HG03520 (cell line): ENCODE results near the gene COX20.

Experiments
- ATAC-seq: cut with Tn5 transposase; IDR thresholded peaks from one replicate; pipeline ENCODE4 v1.9.1; 2021; ENCODE audit warnings: mild to moderate bottlenecking, moderate library complexity; ENCODE audit not compliant: unreplicated experiment

The COX20 gene

GRCh38 chr1:244850099-244850852 lies 14.8 kb downstream of the COX20 start:
- ATAC-seq = no peak

GRCh38 chr1:244850896-244851295 lies 15.4 kb downstream of the COX20 start:
- no peak for ATAC-seq

- no peak for ATAC-seq
These were observed 16.2 kb downstream of the COX20 start for GRCh38 chr1:244851546-244852231.

GRCh38 chr1:244852694-244853093 lies 17.2 kb downstream of the COX20 start:
- ATAC-seq = no peak

GRCh38 chr1:244854166-244854565 lies 18.7 kb downstream of the COX20 start:
- ATAC-seq = no peak

GRCh38 chr1:244854865-244855578 lies 19.6 kb downstream of the COX20 start:
- ATAC-seq = no peak

GRCh38 chr1:244857761-244858160 lies 22.3 kb downstream of the COX20 start:
- no peak for ATAC-seq

- ATAC-seq = no peak
These were observed 22.9 kb downstream of the COX20 start for GRCh38 chr1:244858357-244858756.

GRCh38 chr1:244860078-244860477 lies 24.6 kb downstream of the COX20 start:
- no peak for ATAC-seq

- no peak for ATAC-seq
These were observed 25.6 kb downstream of the COX20 start for GRCh38 chr1:244860914-244861610.

- no peak for ATAC-seq
These were observed 26.2 kb downstream of the COX20 start for GRCh38 chr1:244861683-244862082.

- ATAC-seq = no peak
These were observed 26.9 kb downstream of the COX20 start for GRCh38 chr1:244862354-244862698.

- ATAC-seq = peak; percentile 44
These were observed 27.4 kb downstream of the COX20 start for GRCh38 chr1:244862699-244863490.

GRCh38 chr1:244863491-244864252 lies 28.2 kb downstream of the COX20 start:
- peak; percentile 4 for ATAC-seq

- ATAC-seq = peak; percentile 57
These were observed 29.0 kb downstream of the COX20 start, which contains the start of gene HNRNPU for GRCh38 chr1:244864253-244865027. Gene HNRNPU (minus strand): TSS chr1:244864543. CDS start chr1:244864307, 236 bp downstream.

GRCh38 chr1:244865028-244865371 lies 29.5 kb downstream of the COX20 start:
- no peak for ATAC-seq

GRCh38 chr1:244865820-244866219 lies 30.4 kb downstream of the COX20 start:
- ATAC-seq = no peak

- no peak for ATAC-seq
These were observed 30.9 kb downstream of the COX20 start for GRCh38 chr1:244866355-244866754.
